Activated CD4-positive, alpha-beta T cell treated with anti-CD3 and anti-CD28 coated beads for 24 hours (primary cell): ENCODE results near the gene CLTB.

Experiments
- DNase-seq, 2 donors: peaks; one replicate each; pipeline ENCODE4 v3.0.0-alpha.2; 2020; ENCODE audit warnings: low read depth in 2 of 2

The CLTB gene

GRCh38 chr5:176353533-176353932 lies 62.8 kb downstream of the CLTB start:
- no peak for DNase-seq

DNA sequence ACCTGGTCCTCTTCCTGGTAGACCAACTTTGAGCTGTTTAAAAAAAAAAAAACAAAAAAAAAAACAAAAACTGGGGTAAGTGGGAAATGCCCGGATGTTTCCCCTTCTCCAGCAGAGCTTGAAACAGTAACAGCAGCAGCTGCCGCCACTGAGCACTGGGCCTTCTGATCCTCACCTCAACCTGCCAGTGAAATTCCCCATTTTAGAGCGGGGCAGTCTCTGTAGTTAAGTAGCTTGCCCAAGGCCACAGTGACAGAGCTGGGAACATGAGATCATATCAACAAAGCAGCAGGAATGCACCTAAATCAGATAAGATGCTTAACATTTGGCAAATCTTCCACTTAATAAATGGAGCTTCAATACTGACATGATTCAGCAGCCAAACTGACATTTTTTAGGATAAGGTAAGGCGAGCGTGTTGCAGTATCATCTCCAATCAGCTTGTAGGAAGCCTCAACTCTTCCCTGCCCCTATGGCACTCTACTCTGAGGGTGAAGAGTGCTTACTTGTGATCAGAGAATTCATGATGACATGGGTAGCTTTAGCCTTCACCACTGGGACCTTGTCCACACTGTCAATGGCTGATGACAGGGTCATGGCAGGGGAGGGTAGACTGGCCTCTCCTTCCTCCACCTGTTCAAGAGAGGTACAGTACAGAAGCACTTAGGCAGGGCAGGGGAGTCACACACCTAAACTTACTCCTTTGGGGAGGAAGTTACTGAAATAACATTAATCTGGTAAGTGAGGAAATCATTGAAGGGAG lies 64.0 kb downstream of the CLTB start:
- DNase-seq = no peak

DNA sequence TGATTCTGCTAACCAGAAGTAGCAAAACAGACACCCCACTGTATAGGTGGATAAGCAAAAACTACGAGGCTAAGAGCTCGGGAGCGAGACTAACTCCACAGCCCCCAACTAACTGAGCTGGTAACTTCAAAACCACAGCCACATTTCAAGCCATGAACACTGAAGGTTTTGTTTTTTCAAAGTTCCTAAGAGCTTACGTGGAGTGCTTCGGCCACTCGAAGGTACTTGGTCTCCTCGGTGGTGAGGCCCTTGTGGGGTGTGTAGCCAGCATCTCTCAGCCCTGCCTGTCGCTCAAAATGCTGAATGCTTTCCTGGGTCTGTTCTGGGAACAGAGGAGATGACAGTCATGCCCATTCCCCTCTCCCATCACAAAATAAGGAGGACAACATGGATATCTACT lies 65.9 kb downstream of the CLTB start:
- DNase-seq = no peak

GRCh38 chr5:176342766-176343458 lies 73.4 kb downstream of the CLTB start:
- DNase-seq = no peak
